Endothelial cell of umbilical vein (primary cell): ENCODE data around the gene CAMKV. TPM values are rescaled to one million over a fixed set of nuclear protein-coding genes. Genes with fewer than 3 reads are reported as not detected.

Source experiments
- BruUV-seq: library from RNA; stranded (reverse); fragments of 400-500 nt; replicated peaks from 2 replicates; lab custom pipeline; 2021; lab: Mats Ljungman, UMichigan
- CTCF ChIA-PET: fragments of 300-600, 350-600 bp; sonication (Branson Sonifier 250); formaldehyde crosslinking; loops from one replicate; lab custom pipeline; 2021; ENCODE audit warnings: antibody characterized with exemption, inconsistent platforms; lab: Charles Lee
- POLR2A ChIA-PET: fragments of 300-600, 350-600 bp; sonication (Branson Sonifier 250); formaldehyde crosslinking; loops from one replicate; lab custom pipeline; 2021; ENCODE audit warnings: antibody characterized with exemption, inconsistent platforms; lab: Charles Lee
- DNase-seq: peaks from one replicate; pipeline ENCODE4 v3.0.0-alpha.2; 2011; ENCODE audit warnings: low read depth, low spot score
- FAIRE-seq: peaks from 2 replicates; lab custom pipeline; 2011; peaks lifted over from hg19 to GRCh38; lab: Jason Lieb, UNC
- H2AFZ ChIP-seq: 2 replicates; pipeline ENCODE4 v1.6.0; 2012; ENCODE audit warnings: low read depth, low read length, control low read depth, inconsistent platforms
- H3K27ac ChIP-seq: 2 replicates; pipeline ENCODE4 v1.5.1; 2011; ENCODE audit warnings: low read depth, mild to moderate bottlenecking, control low read depth, low read length, moderate library complexity; ENCODE audit not compliant: insufficient read depth
- H3K27me3 ChIP-seq, 2 experiments: 2 replicates each; pipeline versions ENCODE4 v1.6.0 to v1.6.1; 2011; ENCODE audit warnings: low read length in 2 of 2, mixed read lengths in 1 of 2; ENCODE audit not compliant: control insufficient read depth in 2 of 2, insufficient read depth in 2 of 2
- H3K36me3 ChIP-seq, 2 experiments: 2 replicates in 1 of 2; 3 replicates in 1 of 2; pipeline ENCODE4 v1.5.1; 2011; ENCODE audit warnings: low read length in 2 of 2, mild to moderate bottlenecking in 1 of 2, moderate library complexity in 1 of 2; ENCODE audit not compliant: control insufficient read depth in 2 of 2, insufficient read depth in 2 of 2; ENCODE audit errors: extremely low read depth in 1 of 2
- H3K4me1 ChIP-seq: 3 replicates; pipeline ENCODE4 v1.5.1; 2011; ENCODE audit warnings: mild to moderate bottlenecking, low read length; ENCODE audit not compliant: control insufficient read depth, insufficient read depth; ENCODE audit errors: extremely low read depth
- H3K4me2 ChIP-seq: 2 replicates; pipeline ENCODE4 v1.6.1; 2011; ENCODE audit warnings: low read length, control low read depth, mixed read lengths; ENCODE audit not compliant: insufficient read depth
- H3K4me3 ChIP-seq, 3 experiments: fragments of 200-600 bp in 1 of 3; sonication (generic), shearing (Covaris generic) in 1 of 3; replicated peaks in 1 of 3; 2 replicates each; pipeline ENCODE4 v1.5.1; 2011 to 2016; ENCODE audit warnings: control low read depth in 3 of 3, low read length in 3 of 3, mild to moderate bottlenecking in 2 of 3, inconsistent platforms in 1 of 3, low read depth in 1 of 3, moderate library complexity in 1 of 3; ENCODE audit not compliant: insufficient read depth in 1 of 3
- H3K79me2 ChIP-seq: 2 replicates; pipeline ENCODE4 v1.6.0; 2012; ENCODE audit warnings: low read length, inconsistent platforms; ENCODE audit not compliant: control insufficient read depth, insufficient read depth
- H3K9ac ChIP-seq: replicated peaks from 2 replicates; pipeline ENCODE3; 2011; ENCODE audit warnings: low read length, control low read depth; ENCODE audit not compliant: insufficient read depth; ENCODE audit errors: extremely low read depth
- H3K9me1 ChIP-seq: replicated peaks from 3 replicates; pipeline ENCODE4 v1.6.0; 2011; ENCODE audit warnings: mild to moderate bottlenecking, low read length; ENCODE audit not compliant: control insufficient read depth, insufficient read depth; ENCODE audit errors: extremely low read depth
- H3K9me3 ChIP-seq: replicated peaks from 2 replicates; pipeline ENCODE4 v1.5.1; 2012; ENCODE audit warnings: low read length, inconsistent platforms; ENCODE audit not compliant: control insufficient read depth, insufficient read depth
- H4K20me1 ChIP-seq: replicated peaks from 2 replicates; pipeline ENCODE3; 2011; ENCODE audit warnings: mild to moderate bottlenecking, low read length; ENCODE audit not compliant: control insufficient read depth, insufficient read depth; ENCODE audit errors: extremely low read depth
- CTCF ChIP-seq, 2 donors: IDR thresholded peaks; 1 replicate in 1 of 2; 2 replicates in 1 of 2; pipeline ENCODE4 v1.5.1; 2011; ENCODE audit warnings: low read length in 2 of 2, mild to moderate bottlenecking in 2 of 2, moderate library complexity in 2 of 2, control low read depth in 1 of 2, inconsistent platforms in 1 of 2, low read depth in 1 of 2; ENCODE audit not compliant: insufficient read depth in 1 of 2; ENCODE audit errors: extremely low read depth in 1 of 2
- EZH2 ChIP-seq: IDR thresholded peaks from 2 replicates; pipeline ENCODE4 v1.6.1; 2012; ENCODE audit warnings: borderline replicate concordance, low read depth, mild to moderate bottlenecking, moderate library complexity, low read length, inconsistent platforms; ENCODE audit not compliant: severe bottlenecking
- FOS ChIP-seq: IDR thresholded peaks from 2 replicates; pipeline ENCODE4 v1.6.1; 2011; ENCODE audit warnings: mild to moderate bottlenecking, low read length, moderate library complexity, borderline replicate concordance; ENCODE audit not compliant: insufficient read depth
- GATA2 ChIP-seq: IDR thresholded peaks from 2 replicates; pipeline ENCODE4 v1.7.0; 2011; ENCODE audit warnings: low read depth, mild to moderate bottlenecking, moderate library complexity, mixed read lengths, low read length; ENCODE audit not compliant: insufficient read length, insufficient read depth
- JUN ChIP-seq: IDR thresholded peaks from 2 replicates; pipeline ENCODE4 v1.6.1; 2011; ENCODE audit warnings: borderline replicate concordance, low read depth; ENCODE audit not compliant: insufficient read length, insufficient read depth
- MYC ChIP-seq: IDR thresholded peaks from one replicate; pipeline ENCODE4 v1.6.1; 2011; ENCODE audit warnings: mild to moderate bottlenecking, low read depth, low read length
- POLR2A ChIP-seq: IDR thresholded peaks from 2 replicates; pipeline ENCODE4 v1.6.1; 2012; ENCODE audit warnings: low read depth, mild to moderate bottlenecking, control low read depth, low read length
- POLR2AphosphoS5 ChIP-seq: IDR thresholded peaks from 2 replicates; pipeline ENCODE4 v1.6.1; 2012; ENCODE audit warnings: low read depth, mild to moderate bottlenecking, control low read depth, low read length, moderate library complexity; ENCODE audit not compliant: insufficient read depth
- dilution Hi-C: fragments of 300-500 bp; cut with MboI; formaldehyde crosslinking; loops from one replicate; pipeline ENCODE4 v1.15.0; 2019; ENCODE audit warnings: low sequenced_read_pairs; ENCODE audit not compliant: extremely low pct_ligation_motif_present
- intact Hi-C: fragments of 100-400 bp; cut with micrococcal nuclease; formaldehyde crosslinking; loops from one replicate; pipeline ENCODE4 v1.10.0; 2022
- polyA plus RNA-seq, 4 experiments: library from polyadenylated mRNA; depleted of rRNA in 3 of 4; stranded (reverse) in 3 of 4; unstranded in 1 of 4; fragments of >200 nt; gene quantifications; 2 replicates each; pipeline versions ENCODE4 v1.2.1 to v1.2.3, GENCODE V29; 2011 to 2012; ENCODE audit warnings: missing spikeins in 1 of 4
- total RNA-seq: library from RNA; stranded (reverse); gene quantifications from 2 replicates; pipeline ENCODE4 v1.2.3, GENCODE V29; 2021

CAMKV gene
- total and polyA plus RNA-seq, 2 donors (not counting 3 experiments of a cell fraction or from before 2014, with no cell fraction given): not detected

- no peak overlapping the region for H3K9ac ChIP-seq
- H3K4me3 ChIP-seq: no peak overlapping the region
- CTCF ChIA-PET: interaction anchor here (0.7 to 1.5 kb wide), 3 partner anchors 15 to 79 kb away, joined by 3 to 5 read pairs (median 4); partner anchors contain the start of gene INKA1
- no peaks in the 10 kb centered on the region for H3K36me3 ChIP-seq
- DNase-seq: no peak
- FAIRE-seq: no peak
- H3K79me2 ChIP-seq: no peaks in the 10 kb centered on the region
- H3K27ac ChIP-seq: no peak overlapping the region
- no peaks in the 10 kb centered on the region for H3K4me1 ChIP-seq
- no peak overlapping the region for H2AFZ ChIP-seq
- BruUV-seq: no TSS peak
- POLR2A ChIA-PET: no interaction called here
- TF ChIP-seq GATA2: no peak
- dilution Hi-C loops: no loop called here
- no peaks in the 10 kb centered on the region for H4K20me1 ChIP-seq
- H3K9me1 ChIP-seq: no peaks in the 10 kb centered on the region
- peaks cover 7 to 8% of the 10 kb centered on the region in 2 experiments for H3K27me3 ChIP-seq
- H3K4me2 ChIP-seq: no peak overlapping the region
- no peaks in the 10 kb centered on the region for H3K9me3 ChIP-seq
- intact Hi-C loops: no loop called here
Observed at GRCh38 chr3:49882166-49882565, 12.5 kb upstream of the CAMKV start.

GRCh38 chr3:49880581-49881315 is 11.0 kb upstream of the CAMKV start:
- H4K20me1 ChIP-seq: no peaks in the 10 kb centered on the region
- FAIRE-seq (no peak), DNase-seq (no peak)
- intact Hi-C loops: no loop called here
- no peak overlapping the region for H3K9ac ChIP-seq
- H3K4me3 ChIP-seq: no peak overlapping the region
- H3K79me2 ChIP-seq: no peaks in the 10 kb centered on the region
- ChIA-PET POLR2A (no interaction called here), CTCF (interaction anchor here (1.2 to 1.4 kb wide), 2 partner anchors 12 to 42 kb away, joined by 5 read pairs; no protein-coding TSS in a partner anchor)
- dilution Hi-C loops: no loop called here
- H3K9me3 ChIP-seq: no peaks in the 10 kb centered on the region
- H3K27ac ChIP-seq: no peak overlapping the region
- H3K27me3 ChIP-seq: peaks cover 7 to 8% of the 10 kb centered on the region in 2 experiments
- H3K4me2 ChIP-seq: no peak overlapping the region
- TF ChIP-seq JUN (no peak), CTCF (IDR thresholded peaks at IDR 0.05; ENCODE audit: extremely low read depth in 1 of 2, insufficient read depth in 1 of 2, low read depth in 1 of 2, low read length in 2 of 2) (no peak), POLR2AphosphoS5 (no peak), FOS (no peak), MYC (no peak), POLR2A (no peak), EZH2 (no peak)
- H3K9me1 ChIP-seq: no peaks in the 10 kb centered on the region
- H2AFZ ChIP-seq: no peak overlapping the region
- BruUV-seq: no TSS peak
- no peaks in the 10 kb centered on the region for H3K36me3 ChIP-seq
- H3K4me1 ChIP-seq: no peaks in the 10 kb centered on the region
